GM23338 (cell line): Measurements from ENCODE around the gene ADAD2.
A peak's percentile ranks its signal among the peaks of the same experiment; 100 is the strongest.

ENCODE experiments used
- CTCF ChIP-seq, 2 experiments: fragments of 200-600 bp in 1 of 2; sonication (generic) in 1 of 2; conservative IDR thresholded peaks; 2 replicates each; pipeline versions ENCODE4 v1.5.1 to v1.6.1; 2016 to 2017; ENCODE audit warnings: antibody characterized with exemption in 2 of 2, low read depth in 2 of 2, mild to moderate bottlenecking in 2 of 2, moderate library complexity in 1 of 2
- ETS1 ChIP-seq: IDR thresholded peaks from 2 replicates; pipeline ENCODE4 v1.6.1; 2016; ENCODE audit warnings: antibody characterized with exemption
- EZH2 ChIP-seq: fragments of 200-600 bp; sonication (generic); IDR thresholded peaks from one replicate; pipeline ENCODE4 v1.8.0; 2017; ENCODE audit warnings: antibody characterized with exemption, mild to moderate bottlenecking, low read depth; ENCODE audit not compliant: unreplicated experiment
- POLR2AphosphoS5 ChIP-seq: IDR thresholded peaks from 2 replicates; pipeline ENCODE4 v1.6.1; 2016; ENCODE audit warnings: antibody characterized with exemption, low read depth

- TF ChIP-seq CTCF (conservative IDR thresholded peaks at IDR 0.05; ENCODE audit: low read depth in 2 of 2) = peak in 1 of 2 experiments; percentile 9; a peak in 3 of 4 replicates
- no peak for TF ChIP-seq POLR2AphosphoS5
- TF ChIP-seq EZH2 = no peak
- TF ChIP-seq ETS1 = no peak
These were observed 34.6 kb upstream of the ADAD2 start for GRCh38 chr16:84156342-84156784.
